GM12878 (cell line): ENCODE measurements around the gene ACADVL. TPM values are rescaled to one million over a fixed set of nuclear protein-coding genes. Genes with fewer than 3 reads are reported as not detected.

ENCODE experiments used
- ATAC-seq: fragments of 200-7000 bp; cut with Tn5 transposase; 3 replicates; pipeline ENCODE4 v1.9.1; 2020; ENCODE audit warnings: mild to moderate bottlenecking, moderate library complexity
- BruUV-seq: library from RNA; stranded (reverse); fragments of 400-500 nt; replicated peaks from 2 replicates; lab custom pipeline; 2021; lab: Mats Ljungman, UMichigan
- CTCF ChIA-PET: fragments of 300-600 bp; sonication (Branson Sonifier 250); formaldehyde crosslinking; extraction: SDS; loops from one replicate; lab custom pipeline; 2021; ENCODE audit warnings: inconsistent platforms; lab: Yijun Ruan, JAX
- POLR2A ChIA-PET: fragments of 350-600 bp; formaldehyde crosslinking; extraction: SDS; loops from one replicate; lab custom pipeline; 2021; ENCODE audit warnings: inconsistent platforms; lab: Charles Lee
- RAD21 ChIA-PET: fragments of 300-600 bp; sonication (Branson Sonifier 250); formaldehyde crosslinking; loops from one replicate; lab custom pipeline; 2023; ENCODE audit warnings: antibody characterized with exemption; ENCODE audit not compliant: unreplicated experiment; lab: Charles Lee
- SMC1A ChIA-PET: fragments of 300-600 bp; sonication (Branson Sonifier 250); formaldehyde crosslinking; loops from one replicate; lab custom pipeline; 2023; ENCODE audit not compliant: unreplicated experiment, uncharacterized antibody; lab: Charles Lee
- DNase-seq: peaks from one replicate; pipeline ENCODE4 v3.0.0-alpha.2; 2011; ENCODE audit warnings: low read depth, low spot score
- FAIRE-seq: peaks from 3 replicates; lab custom pipeline; 2011; peaks lifted over from hg19 to GRCh38; lab: Jason Lieb, UNC
- H2AFZ ChIP-seq: 2 replicates; pipeline ENCODE4 v1.6.0; 2011; ENCODE audit warnings: low read depth, low read length, control low read depth; ENCODE audit not compliant: control insufficient read depth
- H3K27ac ChIP-seq: 2 replicates; pipeline ENCODE4 v1.5.1; 2011; ENCODE audit warnings: control low read depth; ENCODE audit not compliant: control insufficient read depth, insufficient read depth
- H3K27me3 ChIP-seq, 2 experiments: replicated peaks in 1 of 2; 2 replicates each; pipeline versions ENCODE4 v1.6.0 to v1.6.1; 2011; ENCODE audit warnings: low read length in 1 of 2; ENCODE audit not compliant: control insufficient read depth in 2 of 2, insufficient read depth in 2 of 2
- H3K36me3 ChIP-seq, 2 experiments: 2 replicates each; pipeline ENCODE4 v1.5.1; 2011; ENCODE audit warnings: low read length in 1 of 2; ENCODE audit not compliant: control insufficient read depth in 2 of 2, insufficient read depth in 2 of 2
- H3K4me1 ChIP-seq: 2 replicates; pipeline ENCODE4 v1.6.1; 2011; ENCODE audit warnings: mild to moderate bottlenecking, low read length, moderate library complexity, mixed read lengths; ENCODE audit not compliant: control insufficient read depth, insufficient read depth
- H3K4me2 ChIP-seq: 2 replicates; pipeline ENCODE4 v1.6.0; 2011; ENCODE audit warnings: control low read depth; ENCODE audit not compliant: control insufficient read depth, insufficient read depth
- H3K4me3 ChIP-seq: fragments of 200-600 bp; sonication (generic); 2 replicates; pipeline ENCODE4 v1.5.1; 2016
- H3K79me2 ChIP-seq: 2 replicates; pipeline ENCODE4 v1.6.0; 2011; ENCODE audit warnings: low read length; ENCODE audit not compliant: control insufficient read depth, insufficient read depth
- H3K9ac ChIP-seq: 2 replicates; pipeline ENCODE4 v1.8.0; 2011; ENCODE audit warnings: low read length, control low read depth, mixed read lengths; ENCODE audit not compliant: control insufficient read depth, insufficient read depth
- H3K9me3 ChIP-seq: replicated peaks from 3 replicates; pipeline ENCODE4 v1.5.1; 2011; ENCODE audit warnings: mild to moderate bottlenecking, low read length; ENCODE audit not compliant: control insufficient read depth, insufficient read depth
- H4K20me1 ChIP-seq: 2 replicates; pipeline ENCODE4 v1.6.0; 2011; ENCODE audit not compliant: control insufficient read depth, insufficient read depth
- CEBPB ChIP-seq, 2 experiments: fragments of 150-350 bp in 1 of 2; IDR thresholded peaks; 2 replicates each; pipeline ENCODE4 v1.6.1; 2012 to 2014; ENCODE audit warnings: low read depth in 2 of 2, low read length in 2 of 2, borderline replicate concordance in 1 of 2, inconsistent platforms in 1 of 2
- CHD2 ChIP-seq: IDR thresholded peaks from 2 replicates; pipeline ENCODE4 v1.6.1; 2011; ENCODE audit warnings: low read depth, low read length, improper control_type of control experiment, borderline replicate concordance
- EP300 ChIP-seq, 2 experiments: fragments of 150-350 bp in 1 of 2; IDR thresholded peaks; 2 replicates each; pipeline ENCODE4 v1.6.1; 2011 to 2012; ENCODE audit warnings: low read depth in 2 of 2, low read length in 2 of 2, borderline replicate concordance in 1 of 2, improper control_type of control experiment in 1 of 2, inconsistent platforms in 1 of 2; ENCODE audit not compliant: control insufficient read depth in 1 of 2
- HDAC6 ChIP-seq: fragments of 200-600 bp; sonication (generic); IDR thresholded peaks from one replicate; pipeline ENCODE4 v1.8.0; 2017; ENCODE audit warnings: antibody characterized with exemption; ENCODE audit not compliant: unreplicated experiment
- IKZF1 ChIP-seq: fragments of 450-650 bp; conservative IDR thresholded peaks from 2 replicates; pipeline ENCODE4 v1.6.1; 2017; ENCODE audit warnings: antibody characterized with exemption, mild to moderate bottlenecking
- KAT2A ChIP-seq: conservative IDR thresholded peaks from 2 replicates; pipeline ENCODE4 v1.6.1; 2011; ENCODE audit warnings: low read depth, low read length; ENCODE audit not compliant: control insufficient read depth
- LARP7 ChIP-seq: fragments of 450-650 bp; IDR thresholded peaks from 2 replicates; pipeline ENCODE4 v1.6.1; 2017; ENCODE audit warnings: mild to moderate bottlenecking
- NFIC ChIP-seq: IDR thresholded peaks from 2 replicates; pipeline ENCODE4 v1.6.1; 2012; ENCODE audit warnings: low read depth, mild to moderate bottlenecking, inconsistent platforms, low read length, moderate library complexity
- PAX5 ChIP-seq: IDR thresholded peaks from 2 replicates; pipeline ENCODE4 v1.6.1; 2011; ENCODE audit warnings: low read depth, low read length, borderline replicate concordance
- POU2F2 ChIP-seq: IDR thresholded peaks from 3 replicates; pipeline ENCODE4 v1.6.1; 2011; ENCODE audit warnings: low read depth, mild to moderate bottlenecking, low read length, borderline replicate concordance
- RAD21 ChIP-seq: IDR thresholded peaks from 2 replicates; pipeline ENCODE4 v1.6.1; 2011; ENCODE audit warnings: mild to moderate bottlenecking, low read depth, low read length, moderate library complexity; ENCODE audit not compliant: insufficient read depth
- RELA ChIP-seq: fragments of 450-650 bp; IDR thresholded peaks from 2 replicates; pipeline ENCODE4 v1.8.0; 2014; ENCODE audit warnings: borderline replicate concordance; ENCODE audit not compliant: partially characterized antibody
- SMAD1 ChIP-seq: fragments of 450-650 bp; IDR thresholded peaks from 2 replicates; pipeline ENCODE4 v1.6.1; 2018; ENCODE audit warnings: mild to moderate bottlenecking, low read depth; ENCODE audit not compliant: partially characterized antibody
- SRF ChIP-seq, 2 experiments: IDR thresholded peaks; 2 replicates each; pipeline ENCODE4 v1.6.1; 2011; ENCODE audit warnings: low read depth in 2 of 2, low read length in 2 of 2, mild to moderate bottlenecking in 1 of 2, moderate library complexity in 1 of 2
- ZBED1 ChIP-seq: IDR thresholded peaks from 2 replicates; pipeline ENCODE4 v1.6.1; 2016; ENCODE audit warnings: borderline replicate concordance
- WGBS: methylation state at CpG from one replicate; pipeline ENCODE4 v1.1.6; 2016; ENCODE audit warnings: low lambda C conversion rate; ENCODE audit not compliant: insufficient replicate concordance, insufficient coverage; ENCODE audit errors: missing lambda C conversion rate; 5-methylcytosine and 5-hydroxymethylcytosine counted together
- in situ Hi-C: fragments of 300-500 bp; cut with MboI; formaldehyde crosslinking; loops from 9 replicates; pipeline ENCODE4 v1.14.3; 2018; ENCODE audit warnings: mixed read lengths
- intact Hi-C: fragments of 100-400 bp; cut with micrococcal nuclease; formaldehyde crosslinking; loops from one replicate; pipeline ENCODE4 v1.14.2; 2022; ENCODE audit not compliant: unreplicated experiment
- polyA plus RNA-seq, 11 experiments: library from polyadenylated mRNA; depleted of rRNA in 4 of 11; unstranded in 6 of 11; stranded (reverse) in 5 of 11; fragments of >200 nt; fragmentation: Nextera tagmentation in 4 of 11; fragmentation: Illumina TruSeq in 1 of 11; extraction: Ambion mirVana in 4 of 11; extraction: Trizol in 1 of 11; gene quantifications; 1 replicate in 1 of 11; 2 replicates in 10 of 11; pipeline versions ENCODE4 v1.2.1 to v1.2.3, GENCODE V29; 2011 to 2016; ENCODE audit warnings: inconsistent platforms in 2 of 11, missing spikeins in 2 of 11, low read depth in 1 of 11
- total RNA-seq, 4 experiments: library from RNA; depleted of rRNA in 3 of 4; stranded (reverse); fragments of >200 nt in 3 of 4; fragmentation: Illumina TruSeq in 1 of 4; extraction: Trizol in 1 of 4; gene quantifications; 2 replicates each; pipeline versions ENCODE4 v1.2.1 to v1.2.3, GENCODE V29; 2013 to 2021
- TF ChIP-seq, protein P1 (sequence below): IDR thresholded peaks from 2 replicates; pipeline ENCODE4 v1.6.1; 2012; ENCODE audit warnings: low read depth, low read length, improper control_type of control experiment
- TF ChIP-seq, protein P2 (sequence below): fragments of 450-650 bp; IDR thresholded peaks from 2 replicates; pipeline ENCODE4 v1.6.1; 2014; ENCODE audit warnings: mild to moderate bottlenecking
- TF ChIP-seq, protein P3 (sequence below): fragments of 450-650 bp; IDR thresholded peaks from 2 replicates; pipeline ENCODE4 v1.6.1; 2017; ENCODE audit warnings: mild to moderate bottlenecking

ACADVL gene
- total and polyA plus RNA-seq, 10 of the 15 experiments (the other 5 are each of a cell fraction or from before 2014, with no cell fraction given): 25.4 to 232 (median 180) TPM

DNA sequence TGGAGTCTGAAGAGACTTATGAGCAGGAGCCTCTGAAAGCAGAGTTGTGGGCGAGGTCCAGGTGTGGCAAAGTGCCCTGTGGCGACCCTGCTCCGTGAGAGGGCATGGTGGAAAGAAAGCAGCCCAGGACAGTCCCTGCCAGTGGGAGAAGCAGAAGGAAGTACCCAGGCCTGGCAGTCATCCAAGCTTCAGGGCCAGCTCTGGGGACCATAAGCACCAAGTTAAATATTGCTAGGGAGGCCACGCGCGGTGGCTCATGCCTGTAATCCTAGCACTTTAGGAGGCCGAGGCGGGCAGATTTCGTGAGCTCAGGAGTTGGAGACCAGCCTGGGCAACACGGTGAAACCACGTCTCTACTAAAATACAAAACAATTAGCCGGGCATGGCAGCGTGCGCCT, 35.6 kb upstream of the ACADVL start (continued):
- TF ChIP-seq, protein P1, sequence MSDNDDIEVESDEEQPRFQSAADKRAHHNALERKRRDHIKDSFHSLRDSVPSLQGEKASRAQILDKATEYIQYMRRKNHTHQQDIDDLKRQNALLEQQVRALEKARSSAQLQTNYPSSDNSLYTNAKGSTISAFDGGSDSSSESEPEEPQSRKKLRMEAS: no peak
- TF ChIP-seq IKZF1: no peak
- TF ChIP-seq, protein P2, sequence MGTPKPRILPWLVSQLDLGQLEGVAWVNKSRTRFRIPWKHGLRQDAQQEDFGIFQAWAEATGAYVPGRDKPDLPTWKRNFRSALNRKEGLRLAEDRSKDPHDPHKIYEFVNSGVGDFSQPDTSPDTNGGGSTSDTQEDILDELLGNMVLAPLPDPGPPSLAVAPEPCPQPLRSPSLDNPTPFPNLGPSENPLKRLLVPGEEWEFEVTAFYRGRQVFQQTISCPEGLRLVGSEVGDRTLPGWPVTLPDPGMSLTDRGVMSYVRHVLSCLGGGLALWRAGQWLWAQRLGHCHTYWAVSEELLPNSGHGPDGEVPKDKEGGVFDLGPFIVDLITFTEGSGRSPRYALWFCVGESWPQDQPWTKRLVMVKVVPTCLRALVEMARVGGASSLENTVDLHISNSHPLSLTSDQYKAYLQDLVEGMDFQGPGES: no peak
- no peak for TF ChIP-seq LARP7
- TF ChIP-seq POU2F2: no peak
- no peak for TF ChIP-seq EP300 (IDR thresholded peaks at IDR 0.05; ENCODE audit: borderline replicate concordance in 1 of 2, control insufficient read depth in 1 of 2, low read depth in 2 of 2, low read length in 2 of 2)

DNA sequence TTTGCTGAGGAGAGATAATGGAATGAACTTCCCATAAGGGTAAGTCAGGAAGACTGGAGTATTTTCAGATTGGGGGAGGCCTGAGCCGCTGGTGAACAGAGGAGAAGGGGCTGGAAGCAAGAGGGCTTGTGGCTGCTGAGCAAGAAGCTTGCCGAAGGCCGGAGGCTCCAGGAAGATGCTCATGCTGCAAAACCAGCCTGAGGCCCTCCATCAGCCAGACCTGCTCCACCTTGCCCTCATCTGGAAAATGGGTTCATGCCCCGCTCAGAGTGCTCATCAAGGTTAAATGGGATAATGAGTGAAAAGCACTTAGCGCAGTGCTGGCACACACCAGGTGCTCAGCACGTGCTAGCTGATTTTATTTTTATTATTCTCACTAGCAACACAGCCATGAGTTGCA, 35.1 kb upstream of the ACADVL start:
- DNase-seq: no peak
- Histone ChIP-seq H3K9ac (no peak overlapping the region), H3K4me2 (no peak overlapping the region), H3K4me1 (no peaks in the 10 kb centered on the region), H3K79me2 (no peaks in the 10 kb centered on the region), H2AFZ (no peak overlapping the region), H3K27ac (no peak overlapping the region), H3K36me3 (no peaks in the 10 kb centered on the region), H3K4me3 (no peak overlapping the region), H3K27me3 (no peaks in the 10 kb centered on the region), H4K20me1 (no peaks in the 10 kb centered on the region), H3K9me3 (no peaks in the 10 kb centered on the region)
- in situ Hi-C loops: no loop called here
- POLR2A ChIA-PET: no interaction called here
- ATAC-seq: no peak
- BruUV-seq: no TSS peak
- SMC1A ChIA-PET: interaction anchor here (1.3 kb wide), 1 partner anchor 48 kb away, joined by 3 read pairs; no protein-coding TSS in a partner anchor
- 49% methylated on average over 6 of the region's 6 CpGs for WGBS
- RAD21 ChIA-PET: no interaction called here
- TF ChIP-seq HDAC6 (no peak), CHD2 (no peak), KAT2A (no peak), RAD21 (no peak), CEBPB (IDR thresholded peaks at IDR 0.05; ENCODE audit: borderline replicate concordance in 1 of 2, low read depth in 2 of 2, low read length in 2 of 2) (no peak), NFIC (no peak), PAX5 (no peak), ZBED1 (no peak), SMAD1 (no peak), RELA (no peak), SRF (IDR thresholded peaks at IDR 0.05; ENCODE audit: low read depth in 2 of 2, low read length in 2 of 2) (no peak)
- TF ChIP-seq, protein P3, sequence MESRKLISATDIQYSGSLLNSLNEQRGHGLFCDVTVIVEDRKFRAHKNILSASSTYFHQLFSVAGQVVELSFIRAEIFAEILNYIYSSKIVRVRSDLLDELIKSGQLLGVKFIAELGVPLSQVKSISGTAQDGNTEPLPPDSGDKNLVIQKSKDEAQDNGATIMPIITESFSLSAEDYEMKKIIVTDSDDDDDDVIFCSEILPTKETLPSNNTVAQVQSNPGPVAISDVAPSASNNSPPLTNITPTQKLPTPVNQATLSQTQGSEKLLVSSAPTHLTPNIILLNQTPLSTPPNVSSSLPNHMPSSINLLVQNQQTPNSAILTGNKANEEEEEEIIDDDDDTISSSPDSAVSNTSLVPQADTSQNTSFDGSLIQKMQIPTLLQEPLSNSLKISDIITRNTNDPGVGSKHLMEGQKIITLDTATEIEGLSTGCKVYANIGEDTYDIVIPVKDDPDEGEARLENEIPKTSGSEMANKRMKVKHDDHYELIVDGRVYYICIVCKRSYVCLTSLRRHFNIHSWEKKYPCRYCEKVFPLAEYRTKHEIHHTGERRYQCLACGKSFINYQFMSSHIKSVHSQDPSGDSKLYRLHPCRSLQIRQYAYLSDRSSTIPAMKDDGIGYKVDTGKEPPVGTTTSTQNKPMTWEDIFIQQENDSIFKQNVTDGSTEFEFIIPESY: no peak
- TF ChIP-seq, protein P2: no peak
- CTCF ChIA-PET: no interaction called here
- no peak for FAIRE-seq
- intact Hi-C loops: no loop called here
